Liver (tissue), 3 donors: ENCODE data around the gene NFIB.

Source experiments
- ATF3 ChIP-seq: IDR thresholded peaks from 2 replicates; pipeline ENCODE4 v1.6.1; 2016; ENCODE audit warnings: antibody characterized with exemption
- EGR1 ChIP-seq, 2 donors: IDR thresholded peaks; 2 replicates each; pipeline ENCODE4 v1.6.1; 2016 to 2018; ENCODE audit warnings: antibody characterized with exemption in 2 of 2, low read depth in 2 of 2
- HNF4G ChIP-seq: IDR thresholded peaks from 2 replicates; pipeline ENCODE4 v1.6.1; 2016; ENCODE audit warnings: antibody characterized with exemption
- NR2F2 ChIP-seq: IDR thresholded peaks from 2 replicates; pipeline ENCODE4 v1.6.1; 2016; ENCODE audit warnings: antibody characterized with exemption
- RAD21 ChIP-seq, 2 donors: IDR thresholded peaks; 2 replicates each; pipeline ENCODE4 v1.6.1; 2016; ENCODE audit warnings: antibody characterized with exemption in 2 of 2, mild to moderate bottlenecking in 2 of 2
- YY1 ChIP-seq: IDR thresholded peaks from 2 replicates; pipeline ENCODE4 v1.6.1; 2016; ENCODE audit warnings: antibody characterized with exemption, mild to moderate bottlenecking
- TF ChIP-seq, protein P1 (sequence below): fragments of 150-350 bp; IDR thresholded peaks from 2 replicates; pipeline ENCODE4 v1.5.1; 2017; ENCODE audit warnings: improper control_type of control experiment, low read depth, low read length; ENCODE audit not compliant: missing input control
- donor health status: healthy.
- donor health status: healthy.

DNA sequence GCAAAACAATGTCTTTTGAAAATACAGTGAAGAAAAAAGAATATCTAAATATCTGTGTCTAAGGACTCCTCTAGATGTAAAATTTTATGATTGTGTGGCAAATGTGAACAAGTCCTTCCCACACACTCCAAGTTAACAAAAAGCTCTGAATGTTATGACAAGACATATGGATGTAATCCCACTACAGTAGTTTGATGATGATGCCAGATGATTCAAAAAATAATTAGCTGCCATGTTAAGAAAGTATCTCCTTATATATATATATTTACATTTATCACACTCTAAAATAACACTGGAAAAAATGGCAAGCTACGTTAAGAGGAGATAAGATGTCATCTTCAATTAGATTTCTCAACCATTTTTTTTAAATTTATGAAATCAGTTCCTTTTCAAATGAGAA, 178.5 kb downstream of the NFIB start:
- TF ChIP-seq, protein P1, sequence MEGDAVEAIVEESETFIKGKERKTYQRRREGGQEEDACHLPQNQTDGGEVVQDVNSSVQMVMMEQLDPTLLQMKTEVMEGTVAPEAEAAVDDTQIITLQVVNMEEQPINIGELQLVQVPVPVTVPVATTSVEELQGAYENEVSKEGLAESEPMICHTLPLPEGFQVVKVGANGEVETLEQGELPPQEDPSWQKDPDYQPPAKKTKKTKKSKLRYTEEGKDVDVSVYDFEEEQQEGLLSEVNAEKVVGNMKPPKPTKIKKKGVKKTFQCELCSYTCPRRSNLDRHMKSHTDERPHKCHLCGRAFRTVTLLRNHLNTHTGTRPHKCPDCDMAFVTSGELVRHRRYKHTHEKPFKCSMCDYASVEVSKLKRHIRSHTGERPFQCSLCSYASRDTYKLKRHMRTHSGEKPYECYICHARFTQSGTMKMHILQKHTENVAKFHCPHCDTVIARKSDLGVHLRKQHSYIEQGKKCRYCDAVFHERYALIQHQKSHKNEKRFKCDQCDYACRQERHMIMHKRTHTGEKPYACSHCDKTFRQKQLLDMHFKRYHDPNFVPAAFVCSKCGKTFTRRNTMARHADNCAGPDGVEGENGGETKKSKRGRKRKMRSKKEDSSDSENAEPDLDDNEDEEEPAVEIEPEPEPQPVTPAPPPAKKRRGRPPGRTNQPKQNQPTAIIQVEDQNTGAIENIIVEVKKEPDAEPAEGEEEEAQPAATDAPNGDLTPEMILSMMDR, result no peak
- TF ChIP-seq YY1, result no peak
- no peak for TF ChIP-seq NR2F2
- no peak for TF ChIP-seq ATF3
- no peak for TF ChIP-seq EGR1 (IDR thresholded peaks at IDR 0.05; ENCODE audit: low read depth in 2 of 2)
- TF ChIP-seq HNF4G, result no peak
- no peak for TF ChIP-seq RAD21 (IDR thresholded peaks at IDR 0.05)
